IMR-90 (cell line): ENCODE results near the gene PRM3. TPM values are rescaled to one million over a fixed set of nuclear protein-coding genes. Genes with fewer than 3 reads are reported as not detected.
"Not testable (repeated sequence)": the region's sequence is repeated elsewhere in the genome, so short reads cannot be mapped to it uniquely, and the experiment has no call there.

Experiments
- ATAC-seq: fragments of 200-7000 bp; cut with Tn5 transposase; 2 replicates; pipeline ENCODE4 v1.9.1; 2020; ENCODE audit warnings: low read depth, mild to moderate bottlenecking, moderate library complexity
- BruUV-seq: library from RNA; stranded (reverse); fragments of 400-500 nt; replicated peaks from 2 replicates; lab custom pipeline; 2021; lab: Mats Ljungman, UMichigan
- CTCF ChIA-PET: fragments of 300-600 bp; formaldehyde crosslinking; extraction: SDS; loops from one replicate; lab custom pipeline; 2021; ENCODE audit warnings: antibody characterized with exemption; lab: Yijun Ruan, JAX
- POLR2A ChIA-PET: fragments of 300-600 bp; sonication (Branson Sonifier 250); formaldehyde crosslinking; loops from one replicate; lab custom pipeline; 2022; ENCODE audit warnings: antibody characterized with exemption; ENCODE audit not compliant: unreplicated experiment; lab: Charles Lee
- DNase-seq: peaks from one replicate; pipeline ENCODE4 v3.0.0; 2013
- H2AFZ ChIP-seq: replicated peaks from 2 replicates; pipeline ENCODE3; 2013; ENCODE audit warnings: low read length, mild to moderate bottlenecking; ENCODE audit not compliant: poor library complexity
- H2AK5ac ChIP-seq: 2 replicates; pipeline ENCODE4 v1.6.1; 2013; ENCODE audit warnings: low read depth, low read length, inconsistent platforms
- H2AK9ac ChIP-seq: replicated peaks from 2 replicates; pipeline ENCODE3; 2013; ENCODE audit warnings: mild to moderate bottlenecking, low read depth, low read length, moderate library complexity; ENCODE audit not compliant: poor library complexity
- H2BK120ac ChIP-seq: 2 replicates; pipeline ENCODE4 v1.6.1; 2013; ENCODE audit warnings: low read depth, low read length, inconsistent platforms
- H2BK15ac ChIP-seq: 3 replicates; pipeline ENCODE4 v1.6.1; 2013; ENCODE audit warnings: low read depth, low read length, inconsistent platforms
- H2BK20ac ChIP-seq: 2 replicates; pipeline ENCODE4 v1.6.1; 2013; ENCODE audit warnings: low read depth, mild to moderate bottlenecking, inconsistent platforms, low read length, moderate library complexity
- H2BK5ac ChIP-seq: 2 replicates; pipeline ENCODE4 v1.6.1; 2013; ENCODE audit warnings: mild to moderate bottlenecking, low read depth, low read length, inconsistent platforms; ENCODE audit not compliant: poor library complexity, severe bottlenecking
- H3K14ac ChIP-seq: replicated peaks from 2 replicates; pipeline ENCODE4 v1.6.1; 2013; ENCODE audit warnings: low read depth, low read length, inconsistent platforms
- H3K18ac ChIP-seq: 2 replicates; pipeline ENCODE4 v1.6.1; 2013; ENCODE audit warnings: low read depth, low read length, control low read depth
- H3K23ac ChIP-seq: 2 replicates; pipeline ENCODE4 v1.6.1; 2013; ENCODE audit warnings: low read depth, low read length, inconsistent platforms
- H3K27ac ChIP-seq: 2 replicates; pipeline ENCODE4 v1.5.1; 2013; ENCODE audit warnings: mild to moderate bottlenecking, control low read depth, low read length; ENCODE audit not compliant: insufficient read depth
- H3K27me3 ChIP-seq: 2 replicates; pipeline ENCODE4 v1.6.1; 2013; ENCODE audit warnings: low read length; ENCODE audit not compliant: control insufficient read depth, insufficient read depth
- H3K36me3 ChIP-seq: 2 replicates; pipeline ENCODE4 v1.6.1; 2013; ENCODE audit warnings: low read length, mixed read lengths; ENCODE audit not compliant: control insufficient read depth, insufficient read depth
- H3K4ac ChIP-seq: 2 replicates; pipeline ENCODE4 v1.6.1; 2013; ENCODE audit warnings: low read depth, low read length, inconsistent platforms
- H3K4me1 ChIP-seq: 2 replicates; pipeline ENCODE4 v1.6.1; 2013; ENCODE audit warnings: low read length, mixed read lengths; ENCODE audit not compliant: control insufficient read depth, insufficient read depth
- H3K4me2 ChIP-seq: 2 replicates; pipeline ENCODE4 v1.6.1; 2013; ENCODE audit warnings: low read depth, mild to moderate bottlenecking, control low read depth, low read length, moderate library complexity
- H3K4me3 ChIP-seq: 2 replicates; pipeline ENCODE4 v1.5.1; 2013; ENCODE audit warnings: low read depth, mild to moderate bottlenecking, control low read depth, low read length, moderate library complexity; ENCODE audit not compliant: insufficient read depth
- H3K56ac ChIP-seq: 2 replicates; pipeline ENCODE4 v1.6.1; 2013; ENCODE audit warnings: low read length, inconsistent platforms; ENCODE audit not compliant: insufficient read depth; ENCODE audit errors: extremely low read depth
- H3K79me1 ChIP-seq, 2 experiments: 2 replicates each; pipeline ENCODE4 v1.6.1; 2013; ENCODE audit warnings: low read length in 2 of 2, inconsistent platforms in 1 of 2, low read depth in 1 of 2
- H3K9ac ChIP-seq: 2 replicates; pipeline ENCODE4 v1.6.1; 2013; ENCODE audit warnings: low read depth, low read length, control low read depth
- H3K9me1 ChIP-seq: 2 replicates; pipeline ENCODE4 v1.6.1; 2013; ENCODE audit warnings: low read length, inconsistent platforms; ENCODE audit not compliant: insufficient read depth
- H3K9me3 ChIP-seq: 2 replicates; pipeline ENCODE4 v1.6.1; 2013; ENCODE audit warnings: low read length; ENCODE audit not compliant: control insufficient read depth, insufficient read depth
- H4K20me1 ChIP-seq: 2 replicates; pipeline ENCODE4 v1.6.1; 2013; ENCODE audit warnings: low read length, inconsistent platforms; ENCODE audit not compliant: insufficient read depth
- H4K5ac ChIP-seq: 2 replicates; pipeline ENCODE4 v1.6.1; 2013; ENCODE audit warnings: mild to moderate bottlenecking, low read depth, low read length, control low read depth
- H4K8ac ChIP-seq, 2 experiments: 2 replicates each; pipeline ENCODE4 v1.6.1; 2013; ENCODE audit warnings: low read depth in 2 of 2, low read length in 2 of 2, control low read depth in 1 of 2, inconsistent platforms in 1 of 2
- H4K91ac ChIP-seq: 2 replicates; pipeline ENCODE4 v1.6.1; 2013; ENCODE audit warnings: low read depth, low read length, inconsistent platforms; ENCODE audit not compliant: insufficient read depth
- FOS ChIP-seq: fragments of 150-350 bp; IDR thresholded peaks from 2 replicates; pipeline ENCODE4 v1.6.1; 2016; ENCODE audit warnings: low read depth, low read length
- WGBS, 2 experiments: methylation state at CpG; one replicate each; pipeline versions ENCODE4 v1.1.5 to v1.1.7; 2013; ENCODE audit warnings: missing lambda C conversion rate in 2 of 2; ENCODE audit not compliant: insufficient read length in 1 of 2; ENCODE audit errors: extremely low coverage in 2 of 2; 5-methylcytosine and 5-hydroxymethylcytosine counted together
- dilution Hi-C: fragments of 300-500 bp; cut with HindIII; formaldehyde crosslinking; loops from one replicate; pipeline ENCODE4 v1.14.3; 2018; ENCODE audit warnings: low sequenced_read_pairs; ENCODE audit not compliant: unreplicated experiment
- in situ Hi-C: fragments of 300-500 bp; cut with MboI; formaldehyde crosslinking; loops from 3 replicates; pipeline ENCODE4 v1.14.3; 2019; ENCODE audit warnings: low sequenced_read_pairs, inconsistent platforms, mixed read lengths
- intact Hi-C: fragments of 100-400 bp; cut with micrococcal nuclease; formaldehyde crosslinking; loops from 2 replicates; pipeline ENCODE4 v1.10.0; 2022
- polyA plus RNA-seq, 3 experiments: library from polyadenylated mRNA; depleted of rRNA; stranded (reverse); fragments of >200 nt; gene quantifications; 2 replicates each; pipeline ENCODE4 v1.2.3, GENCODE V29; 2012; ENCODE audit warnings: low replicate concordance in 1 of 3
- total RNA-seq: library from RNA; depleted of rRNA; stranded (reverse); fragments of >200 nt; gene quantifications from 2 replicates; pipeline ENCODE4 v1.2.3, GENCODE V29; 2012

Gene PRM3
- total and polyA plus RNA-seq, 2 of the 4 experiments (the other 2 are of a cell fraction) = not detected

GRCh38 chr16:11290102-11290893 lies 16.9 kb upstream of the PRM3 start:
- H2AK5ac ChIP-seq = no peak overlapping the region
- H2AK9ac ChIP-seq = no peak overlapping the region
- H3K27ac ChIP-seq = no peak overlapping the region
- no peak overlapping the region for H2BK5ac ChIP-seq
- ChIA-PET POLR2A (no interaction called here), CTCF (interaction anchor here (0.6 kb wide), 1 partner anchor 59 kb away, joined by 3 read pairs; no protein-coding TSS in a partner anchor)
- in situ Hi-C loops = no loop called here
- no peak overlapping the region for H4K8ac ChIP-seq
- H4K20me1 ChIP-seq = no peaks in the 10 kb centered on the region
- H3K4ac ChIP-seq = no peak overlapping the region
- TF ChIP-seq FOS = no peak
- no peak overlapping the region for H3K14ac ChIP-seq
- H2AFZ ChIP-seq = no peak overlapping the region
- no peak overlapping the region for H3K4me3 ChIP-seq
- no peak overlapping the region for H3K56ac ChIP-seq
- H3K27me3 ChIP-seq = peaks cover 6% of the 10 kb centered on the region
- H3K4me2 ChIP-seq = no peak overlapping the region
- no peak for ATAC-seq
- no peak overlapping the region for H4K5ac ChIP-seq
- no peak overlapping the region for H2BK20ac ChIP-seq
- BruUV-seq = no TSS peak
- H3K9ac ChIP-seq = no peak overlapping the region
- H3K9me3 ChIP-seq = no peaks in the 10 kb centered on the region
- H3K9me1 ChIP-seq = no peaks in the 10 kb centered on the region
- no peaks in the 10 kb centered on the region; the same call in 1 of the 2 replicates for H3K4me1 ChIP-seq
- 73% methylated on average over 2 of the region's 8 CpGs; no CpG with 5 or more reads in 1 of the 2 experiments for WGBS, 2 experiments
- DNase-seq = no peak
- no peak overlapping the region for H4K91ac ChIP-seq
- no peak overlapping the region for H3K23ac ChIP-seq
- dilution Hi-C loops = no loop called here
- no peak overlapping the region for H2BK120ac ChIP-seq
- intact Hi-C loops = no loop called here
- H3K36me3 ChIP-seq = no peaks in the 10 kb centered on the region
- H2BK15ac ChIP-seq = no peak overlapping the region
- no peaks in the 10 kb centered on the region for H3K79me1 ChIP-seq
- no peak overlapping the region for H3K18ac ChIP-seq

- in situ Hi-C loops, H2AK5ac ChIP-seq, H2AK9ac ChIP-seq, H3K4me2 ChIP-seq, H3K4me3 ChIP-seq, H2BK5ac ChIP-seq, H3K14ac ChIP-seq, H2AFZ ChIP-seq, H2BK15ac ChIP-seq, H3K79me1 ChIP-seq, H3K4me1 ChIP-seq, H4K20me1 ChIP-seq, ATAC-seq, H3K36me3 ChIP-seq, H4K5ac ChIP-seq, BruUV-seq, H2BK120ac ChIP-seq, H4K91ac ChIP-seq, H2BK20ac ChIP-seq, H3K4ac ChIP-seq, intact Hi-C loops, H3K18ac ChIP-seq, H3K9me3 ChIP-seq, H4K8ac ChIP-seq, CTCF ChIA-PET, DNase-seq, H3K56ac ChIP-seq, H3K23ac ChIP-seq, H3K9me1 ChIP-seq, H3K27ac ChIP-seq, dilution Hi-C loops, H3K9ac ChIP-seq, POLR2A ChIA-PET: not testable (repeated sequence)
- peaks cover 11% of the 10 kb centered on the region for H3K27me3 ChIP-seq
- no CpG with 5 or more reads among the region's 4 CpGs for WGBS, 2 experiments
These were observed 16.3 kb upstream of the PRM3 start for GRCh38 chr16:11289696-11290095.
